HCT116 (cell line): ENCODE data around the gene PEF1. TPM values are rescaled to one million over a fixed set of nuclear protein-coding genes. Genes with fewer than 3 reads are reported as not detected.

Experiments
- ATAC-seq: fragments of 200-7000 bp; cut with Tn5 transposase; 2 replicates; pipeline ENCODE4 v1.9.1; 2020; ENCODE audit warnings: mild to moderate bottlenecking, moderate library complexity
- BruUV-seq: library from RNA; stranded (reverse); fragments of 400-500 nt; replicated peaks from 2 replicates; lab custom pipeline; 2021; lab: Mats Ljungman, UMichigan
- CTCF ChIA-PET: fragments of 300-600 bp; sonication (Branson Sonifier 250); formaldehyde crosslinking; loops from one replicate; lab custom pipeline; 2021; ENCODE audit warnings: antibody characterized with exemption; lab: Charles Lee
- POLR2A ChIA-PET: fragments of 300-600, 350-600 bp; sonication (Branson Sonifier 250); formaldehyde crosslinking; loops from one replicate; lab custom pipeline; 2021; ENCODE audit warnings: antibody characterized with exemption; lab: Charles Lee
- RAD21 ChIA-PET, 2 experiments: fragments of 300-600 bp; sonication (Branson Sonifier 250); formaldehyde crosslinking; loops; one replicate each; lab custom pipeline; 2023; ENCODE audit warnings: low total read pairs in 2 of 2; ENCODE audit not compliant: uncharacterized antibody in 2 of 2, unreplicated experiment in 2 of 2, low non-redundant PET in 1 of 2; lab: Charles Lee
- DNase-seq: peaks from one replicate; pipeline ENCODE4 v3.0.0-alpha.2; 2010; ENCODE audit warnings: low read depth, low spot score
- H2AFZ ChIP-seq: fragments of 200-600 bp; shearing (Covaris generic), sonication (generic); 2 replicates; pipeline ENCODE4 v1.6.1; 2017; ENCODE audit warnings: low read depth, mixed run types, mixed read lengths, antibody characterized with exemption, low read length; ENCODE audit not compliant: poor library complexity, severe bottlenecking
- H3K27ac ChIP-seq: 2 replicates; pipeline ENCODE4 v1.5.1; 2012; ENCODE audit warnings: low read depth, low read length
- H3K27me3 ChIP-seq: fragments of 200-600 bp; sonication (generic); 2 replicates; pipeline ENCODE4 v1.6.1; 2016; ENCODE audit warnings: mixed run types, low read length, mixed read lengths; ENCODE audit not compliant: insufficient read depth
- H3K36me3 ChIP-seq, 2 experiments: fragments of 200-500 bp in 1 of 2; fragments of 200-600 bp in 1 of 2; sonication (Bioruptor generic) in 1 of 2; sonication (generic) in 1 of 2; 2 replicates each; pipeline versions ENCODE4 v1.5.1 to v1.6.1; 2014 to 2016; ENCODE audit warnings: low read length in 2 of 2, inconsistent platforms in 1 of 2, mixed read lengths in 1 of 2, mixed run types in 1 of 2; ENCODE audit not compliant: insufficient read depth in 2 of 2, control insufficient read depth in 1 of 2
- H3K4me1 ChIP-seq, 2 experiments: fragments of 200-600 bp in 1 of 2; sonication (generic) in 1 of 2; 2 replicates each; pipeline versions ENCODE4 v1.5.1 to v1.6.1; 2012 to 2017; ENCODE audit warnings: low read length in 2 of 2, inconsistent platforms in 1 of 2, mild to moderate bottlenecking in 1 of 2, mixed read lengths in 1 of 2, mixed run types in 1 of 2, moderate library complexity in 1 of 2; ENCODE audit not compliant: insufficient read depth in 2 of 2, control insufficient read depth in 1 of 2
- H3K4me2 ChIP-seq: fragments of 200-600 bp; sonication (generic); 2 replicates; pipeline ENCODE4 v1.6.1; 2017; ENCODE audit warnings: mixed run types, low read length, mixed read lengths
- H3K4me3 ChIP-seq, 2 experiments: fragments of 200-600 bp in 1 of 2; sonication (generic) in 1 of 2; replicated peaks in 1 of 2; 2 replicates each; pipeline ENCODE4 v1.5.1; 2011 to 2016; ENCODE audit warnings: low read length in 2 of 2, control low read depth in 1 of 2, low read depth in 1 of 2, mild to moderate bottlenecking in 1 of 2, mixed read lengths in 1 of 2, mixed run types in 1 of 2
- H3K79me2 ChIP-seq: fragments of 200-600 bp; sonication (generic); 2 replicates; pipeline ENCODE4 v1.6.1; 2017; ENCODE audit warnings: mild to moderate bottlenecking, mixed run types, low read length, moderate library complexity, mixed read lengths; ENCODE audit not compliant: insufficient read depth
- H3K9ac ChIP-seq: fragments of 200-600 bp; sonication (generic); 2 replicates; pipeline ENCODE4 v1.6.1; 2016; ENCODE audit warnings: low read length, mixed read lengths
- H3K9me2 ChIP-seq: fragments of 200-600 bp; sonication (generic), shearing (Covaris generic); 2 replicates; pipeline ENCODE4 v1.6.1; 2017; ENCODE audit warnings: mixed run types, mild to moderate bottlenecking, moderate library complexity; ENCODE audit not compliant: insufficient read depth
- H3K9me3 ChIP-seq, 2 experiments: fragments of 200-500 bp in 1 of 2; fragments of 200-600 bp in 1 of 2; sonication (Bioruptor generic) in 1 of 2; sonication (generic) in 1 of 2; 2 replicates each; pipeline ENCODE4 v1.6.1; 2014 to 2017; ENCODE audit warnings: low read length in 2 of 2, mixed read lengths in 2 of 2, inconsistent platforms in 1 of 2, low read depth in 1 of 2, mild to moderate bottlenecking in 1 of 2, mixed run types in 1 of 2, moderate library complexity in 1 of 2; ENCODE audit not compliant: control insufficient read depth in 1 of 2, insufficient read depth in 1 of 2
- H4K20me1 ChIP-seq: fragments of 200-600 bp; sonication (generic), shearing (Covaris generic); 2 replicates; pipeline ENCODE4 v1.6.1; 2017; ENCODE audit warnings: mixed run types, mild to moderate bottlenecking, moderate library complexity; ENCODE audit not compliant: insufficient read depth
- CEBPB ChIP-seq: IDR thresholded peaks from 2 replicates; pipeline ENCODE4 v1.6.1; 2012; ENCODE audit warnings: low read depth
- EGR1 ChIP-seq: IDR thresholded peaks from 2 replicates; pipeline ENCODE4 v1.6.1; 2012; ENCODE audit warnings: low read depth
- MAX ChIP-seq: IDR thresholded peaks from 2 replicates; pipeline ENCODE4 v1.6.1; 2012
- POLR2A ChIP-seq: IDR thresholded peaks from 2 replicates; pipeline ENCODE4 v1.7.0; 2011; ENCODE audit warnings: borderline replicate concordance; ENCODE audit not compliant: insufficient read depth, insufficient read length; ENCODE audit errors: extremely low read depth
- SIN3A ChIP-seq: IDR thresholded peaks from 2 replicates; pipeline ENCODE4 v1.6.1; 2012; ENCODE audit warnings: low read depth
- ZNF274 ChIP-seq: fragments of 200-500 bp; sonication (Bioruptor generic); IDR thresholded peaks from 2 replicates; pipeline ENCODE4 v1.6.1; 2014; ENCODE audit warnings: mild to moderate bottlenecking, low read depth, low read length, inconsistent platforms
- intact Hi-C: fragments of 100-400 bp; cut with micrococcal nuclease; formaldehyde crosslinking; loops from 2 replicates; pipeline ENCODE4 v1.10.0; 2022
- total RNA-seq: library from RNA; stranded (reverse); gene quantifications from one replicate; pipeline ENCODE4 v1.2.1, GENCODE V29; 2021; ENCODE audit not compliant: unreplicated experiment
- TF ChIP-seq, protein P1 (sequence below), 3 experiments: fragments of 200-600 bp in 1 of 3; sonication (generic) in 1 of 3; IDR thresholded peaks in 2 of 3; conservative IDR thresholded peaks in 1 of 3; 2 replicates each; pipeline ENCODE4 v1.5.1; 2012 to 2017; ENCODE audit warnings: low read depth in 2 of 3, low read length in 2 of 3, antibody characterized with exemption in 1 of 3, borderline replicate concordance in 1 of 3, control low read depth in 1 of 3, mild to moderate bottlenecking in 1 of 3, mixed read lengths in 1 of 3, mixed run types in 1 of 3, moderate library complexity in 1 of 3; ENCODE audit not compliant: insufficient read depth in 1 of 3
- TF ChIP-seq, protein P2 (sequence below): IDR thresholded peaks from 2 replicates; pipeline ENCODE4 v1.6.1; 2011; ENCODE audit warnings: mild to moderate bottlenecking, low read length, moderate library complexity; ENCODE audit not compliant: insufficient replicate concordance; ENCODE audit errors: extremely low read depth

The PEF1 gene
- total RNA-seq, 1 experiment from 2014 or later = 37.6 TPM

DNA sequence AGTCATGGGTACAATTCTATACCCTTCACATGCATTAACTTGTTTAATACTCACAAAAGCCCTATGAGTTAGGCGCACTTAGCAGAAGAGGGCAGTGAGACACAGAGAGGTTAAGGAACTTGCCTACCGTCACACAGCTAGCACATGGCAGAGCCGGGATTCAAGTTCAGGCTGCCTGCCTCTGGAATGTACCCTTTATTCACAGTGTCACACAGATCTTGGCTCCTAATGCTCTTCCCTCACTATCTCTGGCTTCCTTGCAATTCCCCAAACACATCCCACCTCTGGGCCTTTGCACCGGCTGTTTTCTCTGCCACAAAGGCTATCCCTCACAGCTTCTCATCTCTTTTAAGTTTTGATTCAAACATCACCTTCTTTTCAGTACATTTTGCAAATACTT lies 34.0 kb upstream of the PEF1 start:
- ChIA-PET POLR2A (interaction anchor here (1.3 kb wide), 1 partner anchor 8 kb away, joined by 4 read pairs; no protein-coding TSS in a partner anchor), RAD21 (no interaction called here), CTCF (interaction anchor here (1.5 to 1.8 kb wide), 2 partner anchors 14 to 110 kb away, joined by 7 to 8 read pairs; no protein-coding TSS in a partner anchor)
- Histone ChIP-seq H3K9me3 (no peaks in the 10 kb centered on the region), H3K4me2 (no peak overlapping the region), H3K79me2 (no peaks in the 10 kb centered on the region), H3K9ac (no peak overlapping the region), H3K9me2 (no peaks in the 10 kb centered on the region), H4K20me1 (no peaks in the 10 kb centered on the region), H2AFZ (no peak overlapping the region), H3K4me1 (peaks cover 0 to under 1% of the 10 kb centered on the region in 2 experiments; a peak in 1 of 4 replicates), H3K36me3 (no peaks in the 10 kb centered on the region), H3K27ac (no peak overlapping the region), H3K4me3 (no peak overlapping the region), H3K27me3 (no peaks in the 10 kb centered on the region)
- intact Hi-C loops = no loop called here
- no peak for DNase-seq
- TF ChIP-seq ZNF274 = no peak
- no peak for TF ChIP-seq MAX
- TF ChIP-seq POLR2A = no peak
- no peak for TF ChIP-seq CEBPB
- no peak for TF ChIP-seq SIN3A
- TF ChIP-seq, protein P1, sequence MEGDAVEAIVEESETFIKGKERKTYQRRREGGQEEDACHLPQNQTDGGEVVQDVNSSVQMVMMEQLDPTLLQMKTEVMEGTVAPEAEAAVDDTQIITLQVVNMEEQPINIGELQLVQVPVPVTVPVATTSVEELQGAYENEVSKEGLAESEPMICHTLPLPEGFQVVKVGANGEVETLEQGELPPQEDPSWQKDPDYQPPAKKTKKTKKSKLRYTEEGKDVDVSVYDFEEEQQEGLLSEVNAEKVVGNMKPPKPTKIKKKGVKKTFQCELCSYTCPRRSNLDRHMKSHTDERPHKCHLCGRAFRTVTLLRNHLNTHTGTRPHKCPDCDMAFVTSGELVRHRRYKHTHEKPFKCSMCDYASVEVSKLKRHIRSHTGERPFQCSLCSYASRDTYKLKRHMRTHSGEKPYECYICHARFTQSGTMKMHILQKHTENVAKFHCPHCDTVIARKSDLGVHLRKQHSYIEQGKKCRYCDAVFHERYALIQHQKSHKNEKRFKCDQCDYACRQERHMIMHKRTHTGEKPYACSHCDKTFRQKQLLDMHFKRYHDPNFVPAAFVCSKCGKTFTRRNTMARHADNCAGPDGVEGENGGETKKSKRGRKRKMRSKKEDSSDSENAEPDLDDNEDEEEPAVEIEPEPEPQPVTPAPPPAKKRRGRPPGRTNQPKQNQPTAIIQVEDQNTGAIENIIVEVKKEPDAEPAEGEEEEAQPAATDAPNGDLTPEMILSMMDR (IDR thresholded peaks at IDR 0.05 in 2 of 3, conservative IDR thresholded peaks at IDR 0.05 in 1 of 3; ENCODE audit: borderline replicate concordance in 1 of 3, insufficient read depth in 1 of 3, low read depth in 2 of 3, low read length in 2 of 3) = no peak
- TF ChIP-seq, protein P2, sequence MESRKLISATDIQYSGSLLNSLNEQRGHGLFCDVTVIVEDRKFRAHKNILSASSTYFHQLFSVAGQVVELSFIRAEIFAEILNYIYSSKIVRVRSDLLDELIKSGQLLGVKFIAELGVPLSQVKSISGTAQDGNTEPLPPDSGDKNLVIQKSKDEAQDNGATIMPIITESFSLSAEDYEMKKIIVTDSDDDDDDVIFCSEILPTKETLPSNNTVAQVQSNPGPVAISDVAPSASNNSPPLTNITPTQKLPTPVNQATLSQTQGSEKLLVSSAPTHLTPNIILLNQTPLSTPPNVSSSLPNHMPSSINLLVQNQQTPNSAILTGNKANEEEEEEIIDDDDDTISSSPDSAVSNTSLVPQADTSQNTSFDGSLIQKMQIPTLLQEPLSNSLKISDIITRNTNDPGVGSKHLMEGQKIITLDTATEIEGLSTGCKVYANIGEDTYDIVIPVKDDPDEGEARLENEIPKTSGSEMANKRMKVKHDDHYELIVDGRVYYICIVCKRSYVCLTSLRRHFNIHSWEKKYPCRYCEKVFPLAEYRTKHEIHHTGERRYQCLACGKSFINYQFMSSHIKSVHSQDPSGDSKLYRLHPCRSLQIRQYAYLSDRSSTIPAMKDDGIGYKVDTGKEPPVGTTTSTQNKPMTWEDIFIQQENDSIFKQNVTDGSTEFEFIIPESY = no peak
- no peak for TF ChIP-seq EGR1
- BruUV-seq = no TSS peak
- no peak for ATAC-seq
